Astrocyte of the spinal cord (primary cell): ENCODE results near the gene HOXC4.

Experiments used
- DNase-seq: peaks from one replicate; pipeline ENCODE4 v3.0.0; 2011; ENCODE audit warnings: low read depth, low spot score
- H3K4me3 ChIP-seq: 2 replicates; pipeline ENCODE4 v1.5.1; 2011; ENCODE audit warnings: low read depth, mild to moderate bottlenecking, low read length, moderate library complexity
- in situ Hi-C: cut with HindIII; loops from 2 replicates; pipeline ENCODE4 v1.10.0; 2017; ENCODE audit warnings: low sequenced_read_pairs
- TF ChIP-seq, protein P1 (sequence below): IDR thresholded peaks from 2 replicates; pipeline ENCODE4 v1.5.1; 2012; ENCODE audit warnings: low read depth, mild to moderate bottlenecking, low read length, inconsistent platforms

HOXC4 gene

DNA sequence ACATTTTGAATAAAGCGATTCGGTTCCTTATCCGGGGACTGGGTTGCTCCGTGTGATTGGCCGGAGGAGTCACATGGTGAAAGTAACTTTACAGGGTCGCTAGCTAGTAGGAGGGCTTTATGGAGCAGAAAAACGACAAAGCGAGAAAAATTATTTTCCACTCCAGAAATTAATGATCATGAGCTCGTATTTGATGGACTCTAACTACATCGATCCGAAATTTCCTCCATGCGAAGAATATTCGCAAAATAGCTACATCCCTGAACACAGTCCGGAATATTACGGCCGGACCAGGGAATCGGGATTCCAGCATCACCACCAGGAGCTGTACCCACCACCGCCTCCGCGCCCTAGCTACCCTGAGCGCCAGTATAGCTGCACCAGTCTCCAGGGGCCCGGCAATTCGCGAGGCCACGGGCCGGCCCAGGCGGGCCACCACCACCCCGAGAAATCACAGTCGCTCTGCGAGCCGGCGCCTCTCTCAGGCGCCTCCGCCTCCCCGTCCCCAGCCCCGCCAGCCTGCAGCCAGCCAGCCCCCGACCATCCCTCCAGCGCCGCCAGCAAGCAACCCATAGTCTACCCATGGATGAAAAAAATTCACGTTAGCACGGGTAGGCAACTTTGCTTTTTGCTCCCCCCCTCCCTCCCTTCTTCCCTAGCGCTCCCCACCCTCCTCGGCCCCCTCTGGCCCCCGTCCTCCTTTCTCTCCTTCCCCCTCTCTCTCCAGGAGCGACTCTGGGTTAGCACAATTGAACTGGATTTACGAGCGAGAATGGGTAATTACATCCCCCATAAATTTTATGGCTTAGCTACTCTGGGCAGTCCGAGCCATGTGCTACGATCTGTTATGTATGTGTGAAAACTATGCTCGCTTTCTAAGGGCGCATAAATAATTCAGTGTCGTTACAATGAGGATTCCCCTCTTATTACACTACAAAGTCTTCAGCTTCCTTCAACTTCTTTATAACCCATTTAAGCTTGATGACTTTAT lies at the start of gene HOXC4:
Gene HOXC4 (plus strand): TSS at position 85 of the 991 bp plus-strand sequence. CDS start 88 bp downstream, at position 173.
- TF ChIP-seq, protein P1, sequence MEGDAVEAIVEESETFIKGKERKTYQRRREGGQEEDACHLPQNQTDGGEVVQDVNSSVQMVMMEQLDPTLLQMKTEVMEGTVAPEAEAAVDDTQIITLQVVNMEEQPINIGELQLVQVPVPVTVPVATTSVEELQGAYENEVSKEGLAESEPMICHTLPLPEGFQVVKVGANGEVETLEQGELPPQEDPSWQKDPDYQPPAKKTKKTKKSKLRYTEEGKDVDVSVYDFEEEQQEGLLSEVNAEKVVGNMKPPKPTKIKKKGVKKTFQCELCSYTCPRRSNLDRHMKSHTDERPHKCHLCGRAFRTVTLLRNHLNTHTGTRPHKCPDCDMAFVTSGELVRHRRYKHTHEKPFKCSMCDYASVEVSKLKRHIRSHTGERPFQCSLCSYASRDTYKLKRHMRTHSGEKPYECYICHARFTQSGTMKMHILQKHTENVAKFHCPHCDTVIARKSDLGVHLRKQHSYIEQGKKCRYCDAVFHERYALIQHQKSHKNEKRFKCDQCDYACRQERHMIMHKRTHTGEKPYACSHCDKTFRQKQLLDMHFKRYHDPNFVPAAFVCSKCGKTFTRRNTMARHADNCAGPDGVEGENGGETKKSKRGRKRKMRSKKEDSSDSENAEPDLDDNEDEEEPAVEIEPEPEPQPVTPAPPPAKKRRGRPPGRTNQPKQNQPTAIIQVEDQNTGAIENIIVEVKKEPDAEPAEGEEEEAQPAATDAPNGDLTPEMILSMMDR, result no peak
- in situ Hi-C loops, result no loop called here
- peak within 1 kb of the TSS; percentile 69 for H3K4me3 ChIP-seq
- peak; percentile 76 for DNase-seq

DNA sequence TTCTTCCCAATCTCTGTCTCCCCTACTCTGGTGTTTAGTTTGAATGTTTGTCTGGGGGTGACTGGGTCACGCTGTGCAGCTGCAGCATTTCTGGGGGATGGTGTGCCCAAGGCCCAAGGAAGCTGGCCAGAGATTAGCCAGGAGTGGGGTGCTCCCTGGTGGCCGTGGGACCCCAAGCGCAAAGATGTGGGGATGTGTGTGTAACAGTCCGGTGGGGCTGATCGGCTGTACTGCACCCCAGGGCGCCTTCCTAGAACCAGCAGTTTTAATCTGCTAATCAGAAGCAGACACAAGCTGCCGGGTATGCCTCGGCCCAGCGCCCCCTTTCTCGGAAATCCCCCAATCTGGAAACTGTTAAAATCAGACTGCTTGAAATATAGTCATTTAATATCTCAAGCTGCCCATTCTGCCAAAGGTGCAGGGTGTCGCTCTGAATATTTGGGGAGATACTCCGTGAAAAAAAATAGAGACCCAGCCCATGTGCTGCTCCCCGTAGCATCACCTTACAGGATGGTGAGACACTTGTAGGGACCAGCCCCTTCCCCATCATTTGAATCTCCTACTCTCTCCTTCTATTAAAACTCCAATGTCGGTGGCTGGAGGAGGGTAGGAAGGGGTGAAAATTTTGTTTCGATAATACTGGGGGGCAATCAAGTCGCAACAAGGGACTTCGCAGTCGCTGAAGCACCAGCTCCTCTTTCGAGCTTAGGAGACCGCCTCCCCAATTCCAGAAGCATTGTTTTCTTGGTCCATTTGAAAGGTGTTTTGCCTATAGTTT lies 49.4 kb upstream of the HOXC4 start:
- in situ Hi-C loops, result loop anchor here (25.0 kb wide), 1 partner anchor 183 kb away; the partner anchor contains the start of gene SMUG1
- no peak overlapping the region for H3K4me3 ChIP-seq
- TF ChIP-seq, protein P1, result no peak
- DNase-seq, result no peak

DNA sequence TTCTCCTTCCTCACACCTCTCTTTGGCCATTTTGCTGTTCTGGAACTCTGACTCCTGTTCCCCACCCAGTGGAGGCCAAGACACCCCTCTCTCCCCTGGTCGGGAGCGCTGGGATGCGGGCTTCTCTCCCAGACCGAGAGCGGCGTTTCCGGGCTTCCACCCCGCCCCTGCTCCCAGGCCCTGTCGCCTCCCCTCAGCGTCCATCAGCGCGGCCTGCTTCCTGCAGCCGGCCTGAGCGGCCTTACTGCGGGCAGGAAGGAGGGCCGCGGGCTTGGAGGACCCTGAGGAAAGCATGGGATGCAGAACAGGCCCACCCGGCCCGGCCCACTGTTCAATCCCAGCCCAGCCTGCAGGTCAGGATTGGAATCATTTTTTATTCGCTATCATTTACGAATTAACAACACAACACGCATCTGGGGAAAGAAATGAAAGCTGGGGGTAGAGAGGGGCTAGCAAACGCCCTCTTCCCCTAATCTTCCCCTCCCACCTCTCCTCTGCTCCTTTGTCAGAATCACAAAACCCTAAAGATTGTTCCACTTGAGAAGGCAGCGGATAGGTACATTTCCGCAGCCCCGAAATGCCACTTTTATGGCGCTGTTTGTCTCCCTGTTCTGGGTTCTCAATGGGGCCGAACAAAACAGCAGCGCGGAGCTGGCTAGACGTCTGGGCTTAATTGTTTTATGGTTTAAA lies 48.6 kb upstream of the HOXC4 start:
- peak overlapping the region; percentile 12 for H3K4me3 ChIP-seq
- in situ Hi-C loops, result loop anchor here (25.0 kb wide), 1 partner anchor 182 kb away; the partner anchor contains the start of gene SMUG1
- no peak for DNase-seq
- TF ChIP-seq, protein P1, result no peak

DNA sequence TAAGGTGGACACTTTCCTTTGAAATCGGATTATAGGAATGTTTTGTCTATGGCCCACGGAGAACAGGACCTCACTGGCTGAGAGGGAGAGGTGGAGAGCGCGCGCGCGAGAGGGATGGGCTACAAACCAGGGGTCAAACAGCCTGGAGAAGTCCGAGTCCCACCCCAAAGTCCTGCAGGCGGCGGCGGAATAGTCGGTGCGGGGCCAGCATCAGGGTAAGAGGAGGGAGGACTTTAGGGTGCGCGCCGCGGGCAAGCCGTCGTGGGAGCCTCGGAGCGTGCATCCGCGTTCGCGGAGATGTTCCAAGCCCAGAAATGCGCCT lies 48.1 kb upstream of the HOXC4 start:
- in situ Hi-C loops, result loop anchor here (25.0 kb wide), 1 partner anchor 182 kb away; the partner anchor contains the start of gene SMUG1
- TF ChIP-seq, protein P1, result no peak
- H3K4me3 ChIP-seq, result no peak overlapping the region
- DNase-seq, result no peak

DNA sequence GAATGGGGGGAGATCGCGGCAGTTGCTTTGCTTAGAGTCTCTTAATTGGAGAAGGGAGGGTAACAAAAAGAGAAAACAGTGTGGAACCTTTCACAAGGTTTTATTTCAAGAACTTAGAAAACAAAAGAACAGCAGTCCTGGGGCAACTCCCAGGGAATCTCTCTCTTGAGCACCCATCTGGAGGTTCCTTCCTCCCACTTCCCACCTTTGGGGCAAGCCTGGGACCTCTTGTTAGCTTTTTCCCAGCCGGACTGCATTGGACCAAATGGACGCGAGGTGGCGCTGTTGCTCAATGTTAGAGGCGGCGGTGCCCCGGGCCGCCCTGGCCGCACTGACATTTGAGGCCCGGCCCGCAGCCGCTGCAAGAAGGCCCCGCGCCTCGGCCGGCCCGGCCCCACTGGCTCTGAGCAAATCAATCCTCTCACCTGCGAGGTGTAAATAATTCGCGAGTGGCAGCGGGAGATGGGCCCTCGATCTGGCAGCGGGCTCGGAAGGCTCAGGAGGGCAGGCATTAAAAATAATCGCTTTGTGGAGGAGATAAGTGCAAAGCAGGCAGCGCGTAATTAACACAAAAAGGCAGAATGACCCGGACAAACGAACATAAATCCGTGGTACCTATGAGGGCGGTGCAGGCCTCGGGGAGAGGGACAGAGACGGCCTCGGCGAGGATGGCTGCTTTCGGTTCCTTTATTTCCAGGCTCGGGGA lies 47.6 kb upstream of the HOXC4 start:
- DNase-seq, result peak; percentile 81
- in situ Hi-C loops, result loop anchor here (25.0 kb wide), 1 partner anchor 181 kb away; the partner anchor contains the start of gene SMUG1
- H3K4me3 ChIP-seq, result no peak overlapping the region
- TF ChIP-seq, protein P1, result peak; percentile 81
